ENCODE results near the gene NUAK1. TPM values are rescaled to one million over a fixed set of nuclear protein-coding genes. Genes with fewer than 3 reads are reported as not detected.
"Not testable (repeated sequence)": the region's sequence is repeated elsewhere in the genome, so short reads cannot be mapped to it uniquely, and the experiment has no call there.

NUAK1 gene
- total and polyA plus RNA-seq, 2 experiments from 2014 or later, result 5.4 to 16.9 TPM

DNA sequence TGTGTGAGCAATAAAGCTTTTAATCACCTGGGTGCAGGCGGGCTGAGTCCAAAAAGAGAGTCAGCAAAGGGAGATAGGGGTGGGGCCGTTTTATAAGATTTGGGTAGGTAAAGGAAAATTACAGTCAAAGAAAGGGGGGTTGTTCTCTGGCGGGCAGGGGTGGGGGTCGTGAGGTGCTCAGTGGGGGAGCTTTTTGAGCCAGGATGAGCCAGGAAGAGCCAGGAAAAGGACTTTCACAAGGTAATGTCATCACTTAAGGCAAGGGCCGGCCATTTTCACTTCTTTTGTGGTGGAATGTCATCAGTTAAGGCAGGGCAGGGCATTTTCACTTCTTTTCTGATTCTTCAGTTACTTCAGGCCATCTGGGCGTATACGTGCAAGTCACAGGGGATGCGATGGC lies 3.2 kb upstream of the NUAK1 start:
- H3K27me3 ChIP-seq (ENCODE audit: insufficient read depth), result peaks cover 11% of the 10 kb centered on the region
- H3F3A ChIP-seq (replicated peaks; ENCODE audit: low read depth); H3K36me3 ChIP-seq (ENCODE audit: insufficient read depth); H2AFZ ChIP-seq; ATAC-seq; H3K27ac Mint-ChIP-seq; H3K9me3 Mint-ChIP-seq; H3K9me2 ChIP-seq (ENCODE audit: insufficient read depth); DNase-seq (ENCODE audit: low spot score); H4K20me1 ChIP-seq (replicated peaks; ENCODE audit: insufficient read depth); H3K36me3 Mint-ChIP-seq (ENCODE audit: low read depth): not testable (repeated sequence)
- H3K27ac ChIP-seq (ENCODE audit: low read depth), result peak overlapping the region; percentile 81
- H3K79me2 ChIP-seq (replicated peaks; ENCODE audit: insufficient read depth), result peaks cover 57% of the 10 kb centered on the region
- H3K4me1 ChIP-seq (ENCODE audit: insufficient read depth), result peaks cover 48% of the 10 kb centered on the region
- H3K4me2 ChIP-seq, result peak overlapping the region; percentile 91
- Mint-ChIP-seq H3K4me1 (peaks cover 54% of the 10 kb centered on the region), H3K27me3 (ENCODE audit: insufficient read depth, low read depth, poor library complexity) (peaks cover 15% of the 10 kb centered on the region), H3K4me3 (peak overlapping the region; percentile 32; the same call in 1 of the 3 replicates)
- H3K4me3 ChIP-seq, result peak overlapping the region; percentile 82

DNA sequence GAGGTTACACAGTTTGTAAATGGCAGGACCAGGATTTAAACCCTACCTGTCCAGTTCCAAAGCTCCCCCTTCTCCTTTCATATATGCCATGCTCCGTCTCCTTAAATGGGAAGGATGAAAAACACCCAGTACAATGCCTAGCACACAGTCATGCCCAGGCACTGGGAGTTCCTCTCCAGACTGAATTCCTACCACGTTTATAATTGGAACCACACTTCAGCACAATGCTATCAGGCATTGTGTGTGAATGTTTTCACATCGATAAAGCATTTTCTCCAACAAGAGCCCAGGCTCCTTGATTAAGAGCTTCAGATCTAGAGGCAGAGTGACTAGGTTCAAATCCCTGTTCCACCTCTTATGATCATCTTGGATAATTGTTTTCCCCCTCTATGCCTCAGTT lies 2.7 kb upstream of the NUAK1 start:
- peak overlapping the region; percentile 91 for H3K4me2 ChIP-seq
- H3K27ac ChIP-seq (ENCODE audit: low read depth), result peak overlapping the region; percentile 81; the same call in 1 of the 2 replicates
- H3F3A ChIP-seq (replicated peaks; ENCODE audit: low read depth), result no peaks in the 10 kb centered on the region; the same call in 1 of the 2 replicates
- peaks cover 2% of the 10 kb centered on the region for H3K36me3 Mint-ChIP-seq (ENCODE audit: low read depth)
- no peak overlapping the region for H3K27ac Mint-ChIP-seq
- no peaks in the 10 kb centered on the region for H3K9me3 Mint-ChIP-seq
- H3K79me2 ChIP-seq (replicated peaks; ENCODE audit: insufficient read depth), result peaks cover 61% of the 10 kb centered on the region
- H3K4me1 Mint-ChIP-seq, result peaks cover 59% of the 10 kb centered on the region
- H2AFZ ChIP-seq, result no peak overlapping the region
- no peaks in the 10 kb centered on the region for H4K20me1 ChIP-seq (replicated peaks; ENCODE audit: insufficient read depth)
- no peak for DNase-seq (ENCODE audit: low spot score)
- peaks cover 52% of the 10 kb centered on the region for H3K4me1 ChIP-seq (ENCODE audit: insufficient read depth)
- TF ChIP-seq, protein P1, sequence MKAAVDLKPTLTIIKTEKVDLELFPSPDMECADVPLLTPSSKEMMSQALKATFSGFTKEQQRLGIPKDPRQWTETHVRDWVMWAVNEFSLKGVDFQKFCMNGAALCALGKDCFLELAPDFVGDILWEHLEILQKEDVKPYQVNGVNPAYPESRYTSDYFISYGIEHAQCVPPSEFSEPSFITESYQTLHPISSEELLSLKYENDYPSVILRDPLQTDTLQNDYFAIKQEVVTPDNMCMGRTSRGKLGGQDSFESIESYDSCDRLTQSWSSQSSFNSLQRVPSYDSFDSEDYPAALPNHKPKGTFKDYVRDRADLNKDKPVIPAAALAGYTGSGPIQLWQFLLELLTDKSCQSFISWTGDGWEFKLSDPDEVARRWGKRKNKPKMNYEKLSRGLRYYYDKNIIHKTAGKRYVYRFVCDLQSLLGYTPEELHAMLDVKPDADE (IDR thresholded peaks at IDR 0.05), result no peak
- TF ChIP-seq STAT1 (IDR thresholded peaks at IDR 0.05; ENCODE audit: unreplicated experiment), result no peak
- TF ChIP-seq EZH2 (IDR thresholded peaks at IDR 0.05; ENCODE audit: low read depth, unreplicated experiment), result no peak
- no peak for TF ChIP-seq EZH2phosphoT487 (IDR thresholded peaks at IDR 0.05; ENCODE audit: unreplicated experiment)
- no peaks in the 10 kb centered on the region for H3K9me2 ChIP-seq (ENCODE audit: insufficient read depth)
- peaks cover 11% of the 10 kb centered on the region for H3K27me3 ChIP-seq (ENCODE audit: insufficient read depth)
- no peaks in the 10 kb centered on the region for H3K36me3 ChIP-seq (ENCODE audit: insufficient read depth)
- no peak for ATAC-seq
- peaks cover 15% of the 10 kb centered on the region for H3K27me3 Mint-ChIP-seq (ENCODE audit: insufficient read depth, low read depth, poor library complexity)
- H3K4me3 Mint-ChIP-seq, result peak overlapping the region; percentile 32; the same call in 1 of the 3 replicates
- H3K4me3 ChIP-seq, result peak overlapping the region; percentile 82

DNA sequence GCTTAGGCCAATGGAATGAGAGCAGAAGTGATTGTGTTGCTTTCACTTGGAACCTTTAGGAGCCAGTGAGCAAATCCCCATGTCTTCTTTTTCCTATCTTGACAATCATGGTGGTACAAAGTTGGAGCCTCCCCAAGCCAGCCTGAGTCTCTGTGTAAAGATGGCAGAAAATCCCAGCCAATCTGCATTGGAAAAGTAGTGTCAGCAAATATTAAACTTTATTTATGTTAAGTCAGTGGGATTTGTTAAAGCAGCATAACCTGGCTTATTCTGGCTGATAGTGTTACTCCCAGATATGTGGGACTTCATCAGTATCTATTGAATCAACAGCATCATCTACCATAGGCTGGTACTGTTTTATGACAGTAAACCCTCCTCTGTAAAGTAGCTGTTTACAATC lies 2.2 kb upstream of the NUAK1 start:
- H3K9me2 ChIP-seq (ENCODE audit: insufficient read depth), result no peaks in the 10 kb centered on the region
- no peak for DNase-seq (ENCODE audit: low spot score)
- Mint-ChIP-seq H3K9me3 (no peaks in the 10 kb centered on the region), H3K4me3 (peak overlapping the region; percentile 72), H3K27me3 (ENCODE audit: insufficient read depth, low read depth, poor library complexity) (peaks cover 15% of the 10 kb centered on the region), H3K4me1 (peaks cover 59% of the 10 kb centered on the region), H3K36me3 (ENCODE audit: low read depth) (peaks cover 2% of the 10 kb centered on the region), H3K27ac (no peak overlapping the region)
- H3F3A ChIP-seq (replicated peaks; ENCODE audit: low read depth), result no peaks in the 10 kb centered on the region; the same call in 1 of the 2 replicates
- no peak for TF ChIP-seq EZH2 (IDR thresholded peaks at IDR 0.05; ENCODE audit: low read depth, unreplicated experiment)
- TF ChIP-seq, protein P2, sequence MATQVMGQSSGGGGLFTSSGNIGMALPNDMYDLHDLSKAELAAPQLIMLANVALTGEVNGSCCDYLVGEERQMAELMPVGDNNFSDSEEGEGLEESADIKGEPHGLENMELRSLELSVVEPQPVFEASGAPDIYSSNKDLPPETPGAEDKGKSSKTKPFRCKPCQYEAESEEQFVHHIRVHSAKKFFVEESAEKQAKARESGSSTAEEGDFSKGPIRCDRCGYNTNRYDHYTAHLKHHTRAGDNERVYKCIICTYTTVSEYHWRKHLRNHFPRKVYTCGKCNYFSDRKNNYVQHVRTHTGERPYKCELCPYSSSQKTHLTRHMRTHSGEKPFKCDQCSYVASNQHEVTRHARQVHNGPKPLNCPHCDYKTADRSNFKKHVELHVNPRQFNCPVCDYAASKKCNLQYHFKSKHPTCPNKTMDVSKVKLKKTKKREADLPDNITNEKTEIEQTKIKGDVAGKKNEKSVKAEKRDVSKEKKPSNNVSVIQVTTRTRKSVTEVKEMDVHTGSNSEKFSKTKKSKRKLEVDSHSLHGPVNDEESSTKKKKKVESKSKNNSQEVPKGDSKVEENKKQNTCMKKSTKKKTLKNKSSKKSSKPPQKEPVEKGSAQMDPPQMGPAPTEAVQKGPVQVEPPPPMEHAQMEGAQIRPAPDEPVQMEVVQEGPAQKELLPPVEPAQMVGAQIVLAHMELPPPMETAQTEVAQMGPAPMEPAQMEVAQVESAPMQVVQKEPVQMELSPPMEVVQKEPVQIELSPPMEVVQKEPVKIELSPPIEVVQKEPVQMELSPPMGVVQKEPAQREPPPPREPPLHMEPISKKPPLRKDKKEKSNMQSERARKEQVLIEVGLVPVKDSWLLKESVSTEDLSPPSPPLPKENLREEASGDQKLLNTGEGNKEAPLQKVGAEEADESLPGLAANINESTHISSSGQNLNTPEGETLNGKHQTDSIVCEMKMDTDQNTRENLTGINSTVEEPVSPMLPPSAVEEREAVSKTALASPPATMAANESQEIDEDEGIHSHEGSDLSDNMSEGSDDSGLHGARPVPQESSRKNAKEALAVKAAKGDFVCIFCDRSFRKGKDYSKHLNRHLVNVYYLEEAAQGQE (IDR thresholded peaks at IDR 0.05; ENCODE audit: unreplicated experiment), result no peak
- no peak for TF ChIP-seq EZH2phosphoT487 (IDR thresholded peaks at IDR 0.05; ENCODE audit: unreplicated experiment)
- TF ChIP-seq POLR2AphosphoS5 (IDR thresholded peaks at IDR 0.05; ENCODE audit: low read depth), result no peak
- TF ChIP-seq, protein P3, sequence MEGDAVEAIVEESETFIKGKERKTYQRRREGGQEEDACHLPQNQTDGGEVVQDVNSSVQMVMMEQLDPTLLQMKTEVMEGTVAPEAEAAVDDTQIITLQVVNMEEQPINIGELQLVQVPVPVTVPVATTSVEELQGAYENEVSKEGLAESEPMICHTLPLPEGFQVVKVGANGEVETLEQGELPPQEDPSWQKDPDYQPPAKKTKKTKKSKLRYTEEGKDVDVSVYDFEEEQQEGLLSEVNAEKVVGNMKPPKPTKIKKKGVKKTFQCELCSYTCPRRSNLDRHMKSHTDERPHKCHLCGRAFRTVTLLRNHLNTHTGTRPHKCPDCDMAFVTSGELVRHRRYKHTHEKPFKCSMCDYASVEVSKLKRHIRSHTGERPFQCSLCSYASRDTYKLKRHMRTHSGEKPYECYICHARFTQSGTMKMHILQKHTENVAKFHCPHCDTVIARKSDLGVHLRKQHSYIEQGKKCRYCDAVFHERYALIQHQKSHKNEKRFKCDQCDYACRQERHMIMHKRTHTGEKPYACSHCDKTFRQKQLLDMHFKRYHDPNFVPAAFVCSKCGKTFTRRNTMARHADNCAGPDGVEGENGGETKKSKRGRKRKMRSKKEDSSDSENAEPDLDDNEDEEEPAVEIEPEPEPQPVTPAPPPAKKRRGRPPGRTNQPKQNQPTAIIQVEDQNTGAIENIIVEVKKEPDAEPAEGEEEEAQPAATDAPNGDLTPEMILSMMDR (conservative IDR thresholded peaks at IDR 0.05; ENCODE audit: low read depth in 2 of 2), result no peak
- no peak for TF ChIP-seq CREB1 (CRISPR knock-in tag; IDR thresholded peaks at IDR 0.05; ENCODE audit: low read depth)
- no peak for TF ChIP-seq ZNF114 (CRISPR knock-in tag; IDR thresholded peaks at IDR 0.05)
- peaks cover 11% of the 10 kb centered on the region for H3K27me3 ChIP-seq (ENCODE audit: insufficient read depth)
- H3K4me1 ChIP-seq (ENCODE audit: insufficient read depth), result peaks cover 54% of the 10 kb centered on the region
- H3K4me3 ChIP-seq, result peak overlapping the region; percentile 82
- peak overlapping the region; percentile 91 for H3K4me2 ChIP-seq
- H4K20me1 ChIP-seq (replicated peaks; ENCODE audit: insufficient read depth), result no peaks in the 10 kb centered on the region
- H3K27ac ChIP-seq (ENCODE audit: low read depth), result peak overlapping the region; percentile 81; the same call in 1 of the 2 replicates
- peaks cover 62% of the 10 kb centered on the region for H3K79me2 ChIP-seq (replicated peaks; ENCODE audit: insufficient read depth)
- no peaks in the 10 kb centered on the region for H3K36me3 ChIP-seq (ENCODE audit: insufficient read depth)
- no peak overlapping the region for H2AFZ ChIP-seq
- ATAC-seq, result no peak

Measured in GM23338 (cell line).